ENCODE results near the gene WDR35. TPM values are rescaled to one million over a fixed set of nuclear protein-coding genes. Genes with fewer than 3 reads are reported as not detected.

The WDR35 gene
- total and polyA plus RNA-seq, 10 of the 15 experiments (the other 5 are each of a cell fraction or from before 2014, with no cell fraction given): 3.0 to 9.3 (median 6.3) TPM

GRCh38 chr2:19901442-19902215 lies 88.3 kb downstream of the WDR35 start, which contains the start of gene TTC32 (continued):
- TF ChIP-seq E2F8 (IDR thresholded peaks at IDR 0.05; ENCODE audit: low read depth, partially characterized antibody) (no peak), NFIC (IDR thresholded peaks at IDR 0.05; ENCODE audit: low read depth, low read length) (no peak; the same call in 1 of the 2 replicates), RBBP5 (conservative IDR thresholded peaks at IDR 0.05) (0 out of 2 replicates have a peak, but pooled peaks have one; percentile 29), EZH2 (IDR thresholded peaks at IDR 0.05; ENCODE audit: borderline replicate concordance, control insufficient read depth, low read depth, low read length) (no peak), RUNX3 (IDR thresholded peaks at IDR 0.05; ENCODE audit: low read length) (peak; percentile 78), MEF2A (IDR thresholded peaks at IDR 0.05; ENCODE audit: insufficient read depth, low read depth, low read length) (0 out of 2 replicates have a peak, but pooled peaks have one; percentile 9), RAD21 (IDR thresholded peaks at IDR 0.05; ENCODE audit: insufficient read depth, low read depth, low read length) (no peak), CREM (IDR thresholded peaks at IDR 0.05; ENCODE audit: low read depth) (0 out of 2 replicates have a peak, but pooled peaks have one; percentile 33), HSF1 (IDR thresholded peaks at IDR 0.05; ENCODE audit: low read depth, low read length) (0 out of 2 replicates have a peak, but pooled peaks have one; percentile 45), TCF12 (IDR thresholded peaks at IDR 0.05; ENCODE audit: low read depth, low read length) (peak; percentile 28; the same call in 1 of the 2 replicates), SMAD5 (IDR thresholded peaks at IDR 0.05; ENCODE audit: low read depth) (peak; percentile 94), CUX1 (IDR thresholded peaks at IDR 0.05; ENCODE audit: insufficient replicate concordance, low read depth, low read length) (no peak), ZBTB40 (IDR thresholded peaks at IDR 0.05; ENCODE audit: borderline replicate concordance) (peak; percentile 53; the same call in 1 of the 2 replicates), DPF2 (IDR thresholded peaks at IDR 0.05) (peak; percentile 69; the same call in 1 of the 2 replicates)

Measured in GM12878 (cell line).